HepG2 (cell line): ENCODE results near the gene CCDC148. TPM values are rescaled to one million over a fixed set of nuclear protein-coding genes. Genes with fewer than 3 reads are reported as not detected.

ENCODE experiments used
- ATAC-seq: fragments of 200-7000 bp; cut with Tn5 transposase; 3 replicates; pipeline ENCODE4 v1.9.1; 2020; ENCODE audit warnings: mild to moderate bottlenecking, moderate library complexity
- BruUV-seq: library from RNA; stranded (reverse); fragments of 400-500 nt; replicated peaks from 2 replicates; lab custom pipeline; 2021; lab: Mats Ljungman, UMichigan
- CTCF ChIA-PET: fragments of 300-600 bp; formaldehyde crosslinking; extraction: SDS; loops from one replicate; lab custom pipeline; 2021; ENCODE audit warnings: low total read pairs, inconsistent platforms, low intra/inter-chr PET ratio; lab: Yijun Ruan, JAX
- POLR2A ChIA-PET: fragments of 350-600 bp; sonication (Branson Sonifier 250); formaldehyde crosslinking; loops from one replicate; lab custom pipeline; 2020; ENCODE audit warnings: antibody characterized with exemption, inconsistent platforms; lab: Yijun Ruan, JAX
- DNase-seq: peaks from one replicate; pipeline ENCODE4 v3.0.0-alpha.2; 2015; ENCODE audit warnings: low spot score
- FAIRE-seq: peaks from 3 replicates; lab custom pipeline; 2011; peaks lifted over from hg19 to GRCh38; lab: Jason Lieb, UNC
- H2AFZ ChIP-seq: one replicate; pipeline ENCODE4 v1.6.1; 2011; ENCODE audit warnings: low read length, inconsistent platforms
- H3K27ac ChIP-seq: fragments of 300-600 bp; 3 replicates; pipeline ENCODE4 v1.8.0; 2011; ENCODE audit warnings: mixed run types, mild to moderate bottlenecking, mixed read lengths, low read length, inconsistent platforms; ENCODE audit not compliant: insufficient read depth; ENCODE audit errors: extremely low read length
- H3K27me3 ChIP-seq, 2 experiments: fragments of 200-600 bp in 1 of 2; 2 replicates in 1 of 2; 3 replicates in 1 of 2; pipeline versions ENCODE4 v1.6.0 to v1.8.0; 2011; ENCODE audit warnings: low read length in 2 of 2, mild to moderate bottlenecking in 2 of 2, moderate library complexity in 2 of 2, inconsistent platforms in 1 of 2; ENCODE audit not compliant: insufficient read depth in 2 of 2, control insufficient read depth in 1 of 2
- H3K36me3 ChIP-seq, 2 experiments: fragments of 200-600 bp in 1 of 2; replicated peaks in 1 of 2; 2 replicates in 1 of 2; 3 replicates in 1 of 2; pipeline versions ENCODE4 v1.5.1 to v1.8.0; 2011; ENCODE audit warnings: low read length in 2 of 2, inconsistent platforms in 1 of 2; ENCODE audit not compliant: insufficient read depth in 2 of 2, control insufficient read depth in 1 of 2
- H3K4me1 ChIP-seq: 2 replicates; pipeline ENCODE4 v1.5.1; 2012; ENCODE audit warnings: low read length, inconsistent platforms; ENCODE audit not compliant: insufficient read depth
- H3K4me2 ChIP-seq: 2 replicates; pipeline ENCODE4 v1.6.0; 2011; ENCODE audit warnings: low read depth, low read length, inconsistent platforms
- H3K4me3 ChIP-seq, 3 experiments: fragments of 200-600 bp in 1 of 3; sonication (generic), shearing (Covaris generic) in 1 of 3; replicated peaks in 1 of 3; 2 replicates each; pipeline ENCODE4 v1.5.1; 2011 to 2016; ENCODE audit warnings: low read length in 3 of 3, inconsistent platforms in 2 of 3, low read depth in 2 of 3, mild to moderate bottlenecking in 2 of 3, control low read depth in 1 of 3, mixed read lengths in 1 of 3; ENCODE audit not compliant: insufficient read depth in 1 of 3
- H3K79me2 ChIP-seq: one replicate; pipeline ENCODE4 v1.6.1; 2011; ENCODE audit warnings: low read length, inconsistent platforms; ENCODE audit not compliant: insufficient read depth
- H3K9ac ChIP-seq: 2 replicates; pipeline ENCODE4 v1.6.0; 2011; ENCODE audit warnings: mild to moderate bottlenecking, low read depth, low read length, inconsistent platforms; ENCODE audit not compliant: insufficient read depth
- H3K9me3 ChIP-seq: 2 replicates; pipeline ENCODE4 v1.5.1; 2012; ENCODE audit warnings: mild to moderate bottlenecking, low read length
- H4K20me1 ChIP-seq: 2 replicates; pipeline ENCODE4 v1.6.0; 2011; ENCODE audit warnings: inconsistent platforms, mild to moderate bottlenecking, low read length, moderate library complexity; ENCODE audit not compliant: insufficient read depth
- AHR ChIP-seq: IDR thresholded peaks from 2 replicates; pipeline ENCODE4 v1.6.1; 2018; ENCODE audit warnings: missing genetic modification reagents, missing compliant biosample characterization
- ATF4 ChIP-seq, 2 experiments: fragments of 450-650 bp in 1 of 2; sonication (generic) in 1 of 2; formaldehyde crosslinking; IDR thresholded peaks; 2 replicates each; pipeline versions ENCODE4 v1.5.0 to v1.8.0; 2020 to 2022; ENCODE audit warnings: mild to moderate bottlenecking in 1 of 2, missing genetic modification reagents in 1 of 2
- ATF7 ChIP-seq, 2 experiments: fragments of 450-650 bp in 1 of 2; sonication (generic) in 1 of 2; formaldehyde crosslinking in 1 of 2; IDR thresholded peaks; 2 replicates each; pipeline versions ENCODE4 v1.4.0 to v1.6.1; 2016 to 2020; ENCODE audit warnings: antibody characterized with exemption in 1 of 2, mild to moderate bottlenecking in 1 of 2, missing genetic modification reagents in 1 of 2
- CENPBD1 ChIP-seq: sonication (generic); formaldehyde crosslinking; IDR thresholded peaks from 2 replicates; pipeline ENCODE4 v1.8.0; 2022; ENCODE audit warnings: missing genetic modification reagents, low read depth, mild to moderate bottlenecking, borderline replicate concordance
- KDM1A ChIP-seq: IDR thresholded peaks from 2 replicates; pipeline ENCODE4 v1.6.1; 2016; ENCODE audit warnings: missing compliant biosample characterization
- MLLT10 ChIP-seq: sonication (generic); formaldehyde crosslinking; IDR thresholded peaks from 2 replicates; pipeline ENCODE4 v1.4.0; 2020; ENCODE audit warnings: missing genetic modification reagents
- NCOA2 ChIP-seq: sonication (generic); formaldehyde crosslinking; IDR thresholded peaks from 2 replicates; pipeline ENCODE4 v1.8.0; 2022; ENCODE audit warnings: inconsistent platforms
- PATZ1 ChIP-seq: sonication (generic); formaldehyde crosslinking; IDR thresholded peaks from 2 replicates; pipeline ENCODE4 v1.4.0; 2020; ENCODE audit warnings: missing genetic modification reagents
- RBM39 ChIP-seq: fragments of 200-400 bp; formaldehyde crosslinking; IDR thresholded peaks from one replicate; pipeline ENCODE4 v1.6.1; 2018; ENCODE audit warnings: antibody characterized with exemption, mild to moderate bottlenecking, low read depth, low read length; ENCODE audit not compliant: poor library complexity, severe bottlenecking
- RCOR2 ChIP-seq: IDR thresholded peaks from 2 replicates; pipeline ENCODE4 v1.6.1; 2016; ENCODE audit warnings: missing biosample characterization, missing genetic modification reagents
- TCF7 ChIP-seq: sonication (generic); IDR thresholded peaks from 2 replicates; pipeline ENCODE4 v1.6.1; 2016; ENCODE audit warnings: antibody characterized with exemption, low read depth
- ZBTB26 ChIP-seq: IDR thresholded peaks from 2 replicates; pipeline ENCODE4 v1.6.1; 2016; ENCODE audit warnings: missing compliant biosample characterization, missing genetic modification reagents, borderline replicate concordance
- ZNF776 ChIP-seq: sonication (generic); formaldehyde crosslinking; IDR thresholded peaks from 2 replicates; pipeline ENCODE4 v1.4.0; 2020; ENCODE audit warnings: mild to moderate bottlenecking, missing genetic modification reagents
- WGBS: methylation state at CpG from one replicate; pipeline ENCODE4 v1.1.6; 2017; ENCODE audit warnings: low lambda C conversion rate; 5-methylcytosine and 5-hydroxymethylcytosine counted together
- in situ Hi-C: cut with HindIII; loops from 2 replicates; pipeline ENCODE4 v1.10.0; 2017; ENCODE audit warnings: low pct_unique_long_range_greater_than_20kb; ENCODE audit not compliant: extremely low pct_ligation_motif_present
- intact Hi-C: fragments of 100-400 bp; cut with micrococcal nuclease; formaldehyde crosslinking; loops from one replicate; pipeline ENCODE4 v1.10.0; 2022; ENCODE audit not compliant: unreplicated experiment
- polyA plus RNA-seq, 8 experiments: library from polyadenylated mRNA; depleted of rRNA in 3 of 8; stranded (reverse) in 7 of 8; unstranded in 1 of 8; fragments of >200 nt; fragmentation: Illumina TruSeq in 4 of 8; extraction: Trizol in 4 of 8; gene quantifications; 2 replicates each; pipeline versions ENCODE4 v1.2.1 to v1.2.3, GENCODE V29; 2011 to 2016; ENCODE audit warnings: low read depth in 4 of 8, missing spikeins in 1 of 8, mixed read lengths in 1 of 8; ENCODE audit not compliant: insufficient read depth in 1 of 8
- total RNA-seq, 5 experiments: library from RNA; depleted of rRNA; stranded (reverse); fragments of >200 nt; fragmentation: Illumina TruSeq; extraction: Trizol; gene quantifications; 2 replicates each; pipeline ENCODE4 v1.2.3, GENCODE V29; 2016; ENCODE audit warnings: low read depth in 1 of 5

Gene CCDC148
- total and polyA plus RNA-seq, 2 of the 13 experiments (the other 11 are each of a cell fraction or from before 2014, with no cell fraction given), result 0.30 to 0.49 TPM

GRCh38 chr2:158484892-158485556, 28.5 kb upstream of the CCDC148 start:
- WGBS, result 94% methylated on average over 8 of the region's 8 CpGs
- in situ Hi-C loops (no loop called here), intact Hi-C loops (no loop called here)
- TF ChIP-seq PATZ1 (no peak), ATF7 (IDR thresholded peaks at IDR 0.05) (peak; percentile 28; the same call in 1 of the 2 replicates), ATF7 (CRISPR knock-in tag; IDR thresholded peaks at IDR 0.05) (no peak)
- Histone ChIP-seq H2AFZ (no peak overlapping the region), H3K36me3 (no peaks in the 10 kb centered on the region), H3K4me3 (no peak overlapping the region), H4K20me1 (peaks cover 28% of the 10 kb centered on the region), H3K9ac (no peak overlapping the region), H3K9me3 (no peaks in the 10 kb centered on the region), H3K27me3 (no peaks in the 10 kb centered on the region), H3K79me2 (peaks cover 93% of the 10 kb centered on the region), H3K27ac (no peak overlapping the region), H3K4me2 (no peak overlapping the region), H3K4me1 (no peaks in the 10 kb centered on the region)
- no TSS peak for BruUV-seq
- DNase-seq, result no peak
- ChIA-PET POLR2A (no interaction called here), CTCF (no interaction called here)
- ATAC-seq, result peak; percentile 31; the same call in 1 of the 3 replicates
- FAIRE-seq, result no peak

GRCh38 chr2:158482594-158482993, 26.0 kb upstream of the CCDC148 start:
- H3K27ac ChIP-seq, result no peak overlapping the region
- H3K27me3 ChIP-seq, result no peaks in the 10 kb centered on the region
- no peak overlapping the region for H3K4me3 ChIP-seq
- in situ Hi-C loops (no loop called here), intact Hi-C loops (no loop called here)
- peaks cover 25% of the 10 kb centered on the region for H4K20me1 ChIP-seq
- H3K4me1 ChIP-seq, result no peaks in the 10 kb centered on the region
- TF ChIP-seq ZBTB26 (CRISPR knock-in tag) (no peak), TCF7 (no peak), CENPBD1 (CRISPR knock-in tag) (no peak), NCOA2 (CRISPR knock-in tag) (no peak), RCOR2 (CRISPR knock-in tag) (no peak), ZNF776 (CRISPR knock-in tag) (no peak), KDM1A (no peak), RBM39 (no peak), AHR (CRISPR knock-in tag) (no peak), MLLT10 (CRISPR knock-in tag) (no peak), ATF4 (CRISPR knock-in tag; IDR thresholded peaks at IDR 0.05) (no peak)
- H3K9me3 ChIP-seq, result no peaks in the 10 kb centered on the region
- peaks cover 88% of the 10 kb centered on the region for H3K79me2 ChIP-seq
- H2AFZ ChIP-seq, result no peak overlapping the region
- no peak for ATAC-seq
- H3K9ac ChIP-seq, result no peak overlapping the region
- DNase-seq, result no peak
- H3K4me2 ChIP-seq, result no peak overlapping the region
- POLR2A ChIA-PET, result no interaction called here
- FAIRE-seq, result no peak
- H3K36me3 ChIP-seq, result no peaks in the 10 kb centered on the region; a peak in 1 of 5 replicates
- no TSS peak for BruUV-seq
- CTCF ChIA-PET, result no interaction called here
